CD14-positive monocyte (primary cell): ENCODE data around the gene PITPNM1. TPM values are rescaled to one million over a fixed set of nuclear protein-coding genes. Genes with fewer than 3 reads are reported as not detected.

ENCODE experiments used
- DNase-seq, 3 donors: peaks; one replicate each; pipeline ENCODE4 v3.0.0-alpha.2; 2011 to 2022
- H2AFZ ChIP-seq: 2 replicates; pipeline ENCODE4 v1.6.0; 2012; ENCODE audit warnings: mild to moderate bottlenecking, low read depth, low read length, inconsistent platforms; ENCODE audit not compliant: insufficient read depth, poor library complexity, severe bottlenecking
- H3K27ac ChIP-seq, 2 donors: 1 replicate in 1 of 2; 2 replicates in 1 of 2; pipeline ENCODE4 v1.5.1; 2012 to 2013; ENCODE audit warnings: low read length in 2 of 2, control low read depth in 1 of 2, inconsistent platforms in 1 of 2, low read depth in 1 of 2, mild to moderate bottlenecking in 1 of 2
- H3K27me3 ChIP-seq, 2 donors: one replicate each; pipeline versions ENCODE4 v1.6.0 to v1.6.1; 2011 to 2013; ENCODE audit warnings: low read length in 2 of 2; ENCODE audit not compliant: control insufficient read depth in 2 of 2, insufficient read depth in 2 of 2
- H3K36me3 ChIP-seq, 2 donors: replicated peaks in 1 of 2; 1 replicate in 1 of 2; 2 replicates in 1 of 2; pipeline versions ENCODE4 v1.5.1 to v1.6.1; 2012 to 2013; ENCODE audit warnings: low read length in 2 of 2, control low read depth in 1 of 2, inconsistent platforms in 1 of 2, mild to moderate bottlenecking in 1 of 2; ENCODE audit not compliant: insufficient read depth in 2 of 2, control insufficient read depth in 1 of 2
- H3K4me1 ChIP-seq, 2 donors: 1 replicate in 1 of 2; 2 replicates in 1 of 2; pipeline versions ENCODE4 v1.5.1 to v1.6.1; 2012 to 2013; ENCODE audit warnings: low read length in 2 of 2, control low read depth in 1 of 2, inconsistent platforms in 1 of 2, mild to moderate bottlenecking in 1 of 2, moderate library complexity in 1 of 2; ENCODE audit not compliant: insufficient read depth in 2 of 2, control insufficient read depth in 1 of 2
- H3K4me2 ChIP-seq: replicated peaks from 2 replicates; pipeline ENCODE3; 2012; ENCODE audit warnings: low read length, moderate library complexity, mild to moderate bottlenecking; ENCODE audit not compliant: poor library complexity, severe bottlenecking; ENCODE audit errors: extremely low read depth
- H3K4me3 ChIP-seq, 3 experiments: fragments of 200-600 bp in 1 of 3; sonication (generic) in 1 of 3; replicated peaks in 1 of 3; 1 replicate in 2 of 3; 2 replicates in 1 of 3; pipeline ENCODE4 v1.5.1; 2011 to 2013; ENCODE audit warnings: low read length in 3 of 3, mild to moderate bottlenecking in 3 of 3, control low read depth in 2 of 3, low read depth in 2 of 3, inconsistent platforms in 1 of 3, moderate library complexity in 1 of 3
- H3K79me2 ChIP-seq: 2 replicates; pipeline ENCODE4 v1.6.0; 2012; ENCODE audit warnings: mild to moderate bottlenecking, control low read depth, inconsistent platforms, low read length, moderate library complexity; ENCODE audit not compliant: insufficient read depth
- H3K9ac ChIP-seq: 2 replicates; pipeline ENCODE4 v1.6.0; 2017; ENCODE audit warnings: low read length, mild to moderate bottlenecking; ENCODE audit not compliant: insufficient read depth, poor library complexity, severe bottlenecking
- H3K9me3 ChIP-seq, 2 donors: replicated peaks in 1 of 2; 1 replicate in 1 of 2; 2 replicates in 1 of 2; pipeline versions ENCODE4 v1.5.1 to v1.6.1; 2012 to 2013; ENCODE audit warnings: low read length in 2 of 2, control low read depth in 1 of 2; ENCODE audit not compliant: control insufficient read depth in 1 of 2, insufficient read depth in 1 of 2
- H4K20me1 ChIP-seq: 2 replicates; pipeline ENCODE4 v1.6.0; 2012; ENCODE audit warnings: mild to moderate bottlenecking, low read length, control low read depth, moderate library complexity; ENCODE audit not compliant: insufficient read depth
- H3K27ac Mint-ChIP-seq, 7 donors: one replicate each; pipeline ENCODE4 v1.8.0; 2020; ENCODE audit warnings: mild to moderate bottlenecking in 7 of 7, mixed read lengths in 7 of 7, moderate library complexity in 6 of 7, inconsistent platforms in 2 of 7
- H3K27me3 Mint-ChIP-seq, 3 donors: one replicate each; pipeline ENCODE4 v1.8.0; 2021 to 2022; ENCODE audit warnings: low read depth in 3 of 3, mild to moderate bottlenecking in 3 of 3, mixed read lengths in 3 of 3, moderate library complexity in 3 of 3, inconsistent platforms in 1 of 3
- H3K36me3 Mint-ChIP-seq, 2 donors: one replicate each; pipeline ENCODE4 v1.8.0; 2020; ENCODE audit warnings: mixed read lengths in 2 of 2, inconsistent platforms in 1 of 2, mild to moderate bottlenecking in 1 of 2
- H3K4me1 Mint-ChIP-seq: one replicate; pipeline ENCODE4 v1.8.0; 2020; ENCODE audit warnings: mild to moderate bottlenecking, mixed read lengths
- H3K4me3 Mint-ChIP-seq, 2 donors: one replicate each; pipeline ENCODE4 v1.8.0; 2020; ENCODE audit warnings: mild to moderate bottlenecking in 2 of 2, mixed read lengths in 2 of 2, moderate library complexity in 1 of 2
- H3K9me3 Mint-ChIP-seq, 7 donors: one replicate each; pipeline ENCODE4 v1.8.0; 2020 to 2022; ENCODE audit warnings: mixed read lengths in 7 of 7, mild to moderate bottlenecking in 6 of 7, moderate library complexity in 6 of 7, inconsistent platforms in 2 of 7
- WGBS: methylation state at CpG from one replicate; pipeline ENCODE4 v1.1.5; 2013; ENCODE audit warnings: missing lambda C conversion rate; ENCODE audit not compliant: insufficient coverage; 5-methylcytosine and 5-hydroxymethylcytosine counted together
- intact Hi-C, 2 donors: fragments of 100-400 bp; cut with micrococcal nuclease; formaldehyde crosslinking; loops; one replicate each; pipeline versions ENCODE4 v1.15.0 to v1.15.1; 2023
- polyA plus RNA-seq, 3 donors: library from polyadenylated mRNA; depleted of rRNA in 1 of 3; unstranded in 2 of 3; stranded (reverse) in 1 of 3; fragments of 300-500 nt in 2 of 3; fragments of >200 nt in 1 of 3; fragmentation: Illumina TruSeq in 2 of 3; gene quantifications; 1 replicate in 2 of 3; 2 replicates in 1 of 3; pipeline ENCODE4 v1.2.3, GENCODE V29; 2012 to 2021
- TF ChIP-seq, protein P1 (sequence below): fragments of 200-600 bp; IDR thresholded peaks from one replicate; pipeline ENCODE4 v1.8.0; 2022; ENCODE audit warnings: antibody characterized with exemption, mild to moderate bottlenecking

The PITPNM1 gene
- polyA plus RNA-seq, 3 donors, result 11.7 to 122 (median 22.2) TPM

DNA sequence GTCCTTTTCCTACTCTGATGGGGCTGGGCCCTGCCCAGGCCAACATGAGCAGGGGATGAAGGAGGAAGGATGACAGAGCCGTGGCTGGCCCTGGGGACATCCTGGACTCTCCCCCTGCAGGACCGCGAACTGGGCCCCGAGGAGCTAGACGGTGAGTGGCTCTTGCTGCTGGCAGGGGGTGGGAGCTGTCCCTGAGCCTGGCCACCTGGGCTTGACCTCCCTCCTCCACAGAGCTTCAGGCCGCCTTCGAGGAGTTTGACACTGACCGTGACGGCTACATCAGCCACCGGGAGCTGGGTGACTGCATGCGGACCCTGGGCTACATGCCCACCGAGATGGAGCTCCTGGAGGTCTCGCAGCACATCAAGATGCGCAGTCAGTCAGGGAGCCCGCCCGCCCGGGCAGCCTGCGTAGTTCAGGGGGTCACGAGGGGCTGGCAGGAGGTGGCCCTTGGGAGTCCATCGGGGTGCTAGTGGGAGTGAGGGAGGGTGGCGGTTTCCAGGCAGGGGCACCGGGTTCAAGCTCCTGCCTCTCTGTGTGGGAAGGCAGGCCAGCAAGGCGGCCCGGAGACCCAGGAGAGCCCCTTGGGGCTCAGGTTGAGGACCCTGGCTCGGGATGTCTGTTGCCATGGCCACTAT lies 49.0 kb downstream of the PITPNM1 start:
- WGBS, result 96% methylated on average over 19 of the region's 25 CpGs
- H3K9me3 ChIP-seq, result no peaks in the 10 kb centered on the region
- H3K36me3 ChIP-seq, result no peaks in the 10 kb centered on the region
- H3K27ac ChIP-seq, result no peak overlapping the region
- H3K79me2 ChIP-seq, result no peaks in the 10 kb centered on the region
- no peak overlapping the region for H3K4me2 ChIP-seq
- no peaks in the 10 kb centered on the region for H3K27me3 ChIP-seq
- no peaks in the 10 kb centered on the region for H3K36me3 Mint-ChIP-seq
- H4K20me1 ChIP-seq, result no peaks in the 10 kb centered on the region
- H3K4me3 ChIP-seq, result no peak overlapping the region
- H3K27ac Mint-ChIP-seq, result no peak overlapping the region
- DNase-seq, result no peak
- no peak overlapping the region for H2AFZ ChIP-seq
- no peaks in the 10 kb centered on the region for H3K9me3 Mint-ChIP-seq
- peaks cover 9 to 19% of the 10 kb centered on the region in 2 donors for H3K4me1 ChIP-seq
- peaks cover 1 to 7% (median 6%) of the 10 kb centered on the region in 3 donors for H3K27me3 Mint-ChIP-seq
- H3K4me3 Mint-ChIP-seq, result no peak overlapping the region
- H3K4me1 Mint-ChIP-seq, result peaks cover 7% of the 10 kb centered on the region
- no peak overlapping the region for H3K9ac ChIP-seq
- TF ChIP-seq, protein P1, sequence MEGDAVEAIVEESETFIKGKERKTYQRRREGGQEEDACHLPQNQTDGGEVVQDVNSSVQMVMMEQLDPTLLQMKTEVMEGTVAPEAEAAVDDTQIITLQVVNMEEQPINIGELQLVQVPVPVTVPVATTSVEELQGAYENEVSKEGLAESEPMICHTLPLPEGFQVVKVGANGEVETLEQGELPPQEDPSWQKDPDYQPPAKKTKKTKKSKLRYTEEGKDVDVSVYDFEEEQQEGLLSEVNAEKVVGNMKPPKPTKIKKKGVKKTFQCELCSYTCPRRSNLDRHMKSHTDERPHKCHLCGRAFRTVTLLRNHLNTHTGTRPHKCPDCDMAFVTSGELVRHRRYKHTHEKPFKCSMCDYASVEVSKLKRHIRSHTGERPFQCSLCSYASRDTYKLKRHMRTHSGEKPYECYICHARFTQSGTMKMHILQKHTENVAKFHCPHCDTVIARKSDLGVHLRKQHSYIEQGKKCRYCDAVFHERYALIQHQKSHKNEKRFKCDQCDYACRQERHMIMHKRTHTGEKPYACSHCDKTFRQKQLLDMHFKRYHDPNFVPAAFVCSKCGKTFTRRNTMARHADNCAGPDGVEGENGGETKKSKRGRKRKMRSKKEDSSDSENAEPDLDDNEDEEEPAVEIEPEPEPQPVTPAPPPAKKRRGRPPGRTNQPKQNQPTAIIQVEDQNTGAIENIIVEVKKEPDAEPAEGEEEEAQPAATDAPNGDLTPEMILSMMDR, result no peak
- intact Hi-C loops, result no loop called here

DNA sequence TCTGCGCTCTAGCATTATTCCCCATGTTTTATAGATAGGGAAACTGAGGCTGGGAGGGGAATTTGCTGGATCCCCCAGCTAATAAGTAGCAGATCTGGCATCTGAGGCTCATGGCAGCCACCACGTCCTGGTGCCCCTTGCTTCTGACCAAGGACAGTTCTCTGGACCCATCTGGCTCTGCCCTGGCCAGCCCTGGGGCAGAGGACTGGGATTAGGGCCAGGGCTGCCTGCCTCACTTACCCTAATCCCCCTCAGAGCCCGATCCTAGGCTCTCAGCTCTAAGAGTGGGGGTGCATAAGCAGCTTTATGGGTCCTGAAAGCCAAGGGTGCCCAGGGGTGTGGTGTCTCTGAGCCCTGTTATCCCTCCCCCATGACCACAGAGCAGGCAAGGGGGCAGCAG lies 50.1 kb downstream of the PITPNM1 start, which contains the start of gene CABP4:
Gene CABP4 (plus strand): TSS at position 301 of the 400 bp plus-strand sequence. CDS start 70 bp downstream, at position 371.
- Histone ChIP-seq H3K4me3 (no peak within 1 kb of the TSS), H3K9ac (no peak within 1 kb of the TSS), H4K20me1 (no peaks in the 10 kb centered on the region), H3K27me3 (no peaks in the 10 kb centered on the region), H2AFZ (no peak within 1 kb of the TSS), H3K27ac (no peak within 1 kb of the TSS), H3K9me3 (no peaks in the 10 kb centered on the region), H3K4me2 (no peak within 1 kb of the TSS), H3K36me3 (no peaks in the 10 kb centered on the region), H3K79me2 (no peaks in the 10 kb centered on the region), H3K4me1 (peaks cover 14 to 27% of the 10 kb centered on the region in 2 donors)
- intact Hi-C loops, result no loop called here
- no peak for DNase-seq
- peaks cover 11% of the 10 kb centered on the region for H3K4me1 Mint-ChIP-seq
- H3K27me3 Mint-ChIP-seq, result peaks cover 0 to 5% (median 3%) of the 10 kb centered on the region in 3 donors
- no peaks in the 10 kb centered on the region for H3K9me3 Mint-ChIP-seq
- no peak within 1 kb of the TSS for H3K4me3 Mint-ChIP-seq
- H3K27ac Mint-ChIP-seq, result peak within 1 kb of the TSS in 1 of 7 donors; percentile 35
- 100% methylated on average over 1 of the region's 3 CpGs for WGBS
- H3K36me3 Mint-ChIP-seq, result no peaks in the 10 kb centered on the region
- TF ChIP-seq, protein P1, result no peak
